Measurements from ENCODE around the gene PPP3R1. TPM values are rescaled to one million over a fixed set of nuclear protein-coding genes. Genes with fewer than 3 reads are reported as not detected.
A peak's percentile ranks its signal among the peaks of the same experiment; 100 is the strongest.

PPP3R1 gene
- total and polyA plus RNA-seq, 2 of the 4 experiments (the other 2 are of a cell fraction) = 9.1 to 17.3 TPM

DNA sequence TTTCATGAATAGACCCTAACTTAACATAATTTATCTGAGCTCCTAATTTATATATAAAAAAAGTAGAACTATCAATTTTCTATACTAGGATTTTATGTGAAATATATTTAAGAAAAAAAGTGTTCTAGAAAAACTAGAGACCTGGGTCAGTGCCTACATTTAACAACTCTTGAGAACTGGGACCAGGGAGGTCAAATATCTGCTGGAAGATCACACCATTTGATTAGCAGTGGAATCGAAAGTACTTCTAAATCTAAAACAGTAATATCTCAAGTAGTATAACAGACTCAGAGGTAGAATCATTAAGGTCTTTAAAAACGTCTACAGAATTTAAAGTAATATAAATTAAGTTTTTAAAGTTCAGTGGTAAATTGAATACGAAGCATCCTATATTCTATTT, 34.6 kb downstream of the PPP3R1 start:
- H3K27ac ChIP-seq (ENCODE audit: insufficient read depth, low read length) = no peak overlapping the region
- H2BK20ac ChIP-seq (ENCODE audit: low read depth, low read length) = no peak overlapping the region
- no peak overlapping the region for H3K4me3 ChIP-seq (ENCODE audit: insufficient read depth, low read depth, low read length)
- ChIA-PET CTCF (interaction anchor here (0.9 kb wide), 1 partner anchor 8 kb away, joined by 3 read pairs; no protein-coding TSS in a partner anchor), POLR2A (ENCODE audit: unreplicated experiment) (no interaction called here)
- dilution Hi-C loops (cut with HindIII; ENCODE audit: low sequenced_read_pairs, unreplicated experiment) (no loop called here), in situ Hi-C loops (cut with MboI; ENCODE audit: low sequenced_read_pairs) (no loop called here), intact Hi-C loops (cut with micrococcal nuclease) (no loop called here)
- H3K9me1 ChIP-seq (ENCODE audit: insufficient read depth, low read length) = 0 out of 2 replicates have a peak, but pooled peaks cover 4% of the 10 kb centered on the region
- TF ChIP-seq RFX5 (IDR thresholded peaks at IDR 0.05; ENCODE audit: low read depth, low read length) (no peak), NFE2L2 (IDR thresholded peaks at IDR 0.05; ENCODE audit: low read depth, low read length) (no peak), CTCF (conservative IDR thresholded peaks at IDR 0.05; ENCODE audit: low read depth, low read length) (no peak), MAFK (IDR thresholded peaks at IDR 0.05; ENCODE audit: low read depth, low read length) (no peak), CHD1 (IDR thresholded peaks at IDR 0.05; ENCODE audit: low read depth, low read length) (no peak), BHLHE40 (IDR thresholded peaks at IDR 0.05; ENCODE audit: low read depth, low read length) (no peak), MXI1 (IDR thresholded peaks at IDR 0.05; ENCODE audit: borderline replicate concordance, low read depth, low read length) (no peak), RAD21 (IDR thresholded peaks at IDR 0.05; ENCODE audit: low read length) (no peak), MAZ (IDR thresholded peaks at IDR 0.05; ENCODE audit: borderline replicate concordance, low read depth, low read length) (no peak), CEBPB (IDR thresholded peaks at IDR 0.05; ENCODE audit: low read depth, low read length) (no peak), SMC3 (IDR thresholded peaks at IDR 0.05; ENCODE audit: low read depth, low read length) (no peak), POLR2A (IDR thresholded peaks at IDR 0.05; ENCODE audit: low read depth, low read length) (no peak), FOS (IDR thresholded peaks at IDR 0.05; ENCODE audit: low read depth, low read length) (no peak)
- TF ChIP-seq, protein P1, sequence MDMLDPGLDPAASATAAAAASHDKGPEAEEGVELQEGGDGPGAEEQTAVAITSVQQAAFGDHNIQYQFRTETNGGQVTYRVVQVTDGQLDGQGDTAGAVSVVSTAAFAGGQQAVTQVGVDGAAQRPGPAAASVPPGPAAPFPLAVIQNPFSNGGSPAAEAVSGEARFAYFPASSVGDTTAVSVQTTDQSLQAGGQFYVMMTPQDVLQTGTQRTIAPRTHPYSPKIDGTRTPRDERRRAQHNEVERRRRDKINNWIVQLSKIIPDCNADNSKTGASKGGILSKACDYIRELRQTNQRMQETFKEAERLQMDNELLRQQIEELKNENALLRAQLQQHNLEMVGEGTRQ (IDR thresholded peaks at IDR 0.05; ENCODE audit: low read depth, low read length) = no peak
- TF ChIP-seq, protein P2, sequence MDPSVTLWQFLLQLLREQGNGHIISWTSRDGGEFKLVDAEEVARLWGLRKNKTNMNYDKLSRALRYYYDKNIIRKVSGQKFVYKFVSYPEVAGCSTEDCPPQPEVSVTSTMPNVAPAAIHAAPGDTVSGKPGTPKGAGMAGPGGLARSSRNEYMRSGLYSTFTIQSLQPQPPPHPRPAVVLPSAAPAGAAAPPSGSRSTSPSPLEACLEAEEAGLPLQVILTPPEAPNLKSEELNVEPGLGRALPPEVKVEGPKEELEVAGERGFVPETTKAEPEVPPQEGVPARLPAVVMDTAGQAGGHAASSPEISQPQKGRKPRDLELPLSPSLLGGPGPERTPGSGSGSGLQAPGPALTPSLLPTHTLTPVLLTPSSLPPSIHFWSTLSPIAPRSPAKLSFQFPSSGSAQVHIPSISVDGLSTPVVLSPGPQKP (IDR thresholded peaks at IDR 0.05; ENCODE audit: borderline replicate concordance, low read depth, low read length) = no peak
- DNase-seq = no peak
- H4K20me1 ChIP-seq (ENCODE audit: insufficient read depth, low read length) = peaks cover 68% of the 10 kb centered on the region
- H4K8ac ChIP-seq (ENCODE audit: low read depth in 2 of 2, low read length in 2 of 2) = no peak overlapping the region; a peak in 1 of 4 replicates
- no peak overlapping the region for H2BK120ac ChIP-seq (ENCODE audit: low read depth, low read length)
- no peak overlapping the region for H3K14ac ChIP-seq (replicated peaks; ENCODE audit: low read depth, low read length)
- no peak overlapping the region for H4K5ac ChIP-seq (ENCODE audit: low read depth, low read length)
- H3K27me3 ChIP-seq (ENCODE audit: control insufficient read depth, insufficient read depth, low read length) = no peaks in the 10 kb centered on the region
- H3K4ac ChIP-seq (ENCODE audit: low read depth, low read length) = no peak overlapping the region
- peaks cover 11 to 65% of the 10 kb centered on the region in 2 experiments for H3K79me1 ChIP-seq (ENCODE audit: low read depth in 1 of 2, low read length in 2 of 2)
- H3K4me2 ChIP-seq (ENCODE audit: low read depth, low read length) = peak overlapping the region; percentile 23; the same call in 1 of the 2 replicates
- no TSS peak for BruUV-seq (replicated peaks)
- peaks cover 6% of the 10 kb centered on the region for H3K36me3 ChIP-seq (ENCODE audit: control insufficient read depth, insufficient read depth, low read length)
- H3K4me1 ChIP-seq (ENCODE audit: control insufficient read depth, insufficient read depth, low read length) = peaks cover 14% of the 10 kb centered on the region
- H2BK15ac ChIP-seq (ENCODE audit: low read depth, low read length) = no peak overlapping the region
- H3K9ac ChIP-seq (ENCODE audit: low read depth, low read length) = no peak overlapping the region
- no peak overlapping the region for H3K56ac ChIP-seq (ENCODE audit: extremely low read depth, insufficient read depth, low read length)
- no peak overlapping the region for H3K18ac ChIP-seq (ENCODE audit: low read depth, low read length)
- no peak for ATAC-seq (ENCODE audit: low read depth)
- H2AK9ac ChIP-seq (replicated peaks; ENCODE audit: low read depth, low read length, poor library complexity) = no peak overlapping the region
- no peak overlapping the region for H4K91ac ChIP-seq (ENCODE audit: insufficient read depth, low read depth, low read length)
- peaks cover 2% of the 10 kb centered on the region; the same call in 1 of the 2 replicates for H3K9me3 ChIP-seq (ENCODE audit: control insufficient read depth, insufficient read depth, low read length)
- no peak overlapping the region for H3K23ac ChIP-seq (ENCODE audit: low read depth, low read length)
- no peak overlapping the region for H2AFZ ChIP-seq (replicated peaks; ENCODE audit: low read length, poor library complexity)
- H2AK5ac ChIP-seq (ENCODE audit: low read depth, low read length) = no peak overlapping the region
- WGBS, 2 experiments (ENCODE audit: extremely low coverage in 2 of 2, insufficient read length in 1 of 2) = no CpG with 5 or more reads among the region's 3 CpGs
- peak overlapping the region; percentile 15 for H2BK5ac ChIP-seq (ENCODE audit: low read depth, low read length, poor library complexity, severe bottlenecking)
